Measurements from ENCODE around the gene RASL11A. TPM values are rescaled to one million over a fixed set of nuclear protein-coding genes. Genes with fewer than 3 reads are reported as not detected.

The RASL11A gene
- total and polyA plus RNA-seq, 2 of the 8 experiments (the other 6 are each of a cell fraction or from before 2014, with no cell fraction given), result 2.9 to 6.8 TPM

DNA sequence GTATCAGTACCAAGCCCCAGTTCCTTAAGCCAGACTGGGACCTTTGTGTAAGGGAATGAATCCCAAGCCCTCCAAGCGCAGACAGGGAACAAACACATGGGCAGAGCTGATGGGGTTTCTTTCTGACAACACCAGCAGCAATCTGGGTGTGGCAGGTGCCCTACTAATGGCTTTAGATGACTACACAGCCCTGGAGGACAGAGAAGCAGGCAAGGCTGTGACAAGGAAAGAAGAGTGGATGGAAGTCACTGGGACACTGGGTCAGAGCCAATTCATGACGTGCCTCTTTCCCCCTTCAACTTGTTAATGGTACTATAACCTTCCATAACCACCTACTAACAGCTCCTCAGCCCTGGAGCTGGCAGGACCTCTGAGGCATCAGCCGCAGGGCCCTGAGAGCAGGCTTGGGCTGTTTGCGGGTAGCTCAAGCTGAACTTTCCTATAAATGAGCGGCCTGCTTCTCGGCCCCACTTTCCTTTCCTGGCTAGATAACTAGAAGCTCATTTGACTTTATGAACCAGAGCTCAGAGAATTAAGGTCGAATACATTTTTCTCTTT lies 38.9 kb downstream of the RASL11A start:
- Histone ChIP-seq H3K79me1 (ENCODE audit: low read depth, low read length) (no peaks in the 10 kb centered on the region), H2BK120ac (replicated peaks; ENCODE audit: low read depth, low read length) (no peak overlapping the region), H3K4ac (replicated peaks; ENCODE audit: insufficient read length, low read depth, low read length) (no peak overlapping the region), H3K4me2 (ENCODE audit: insufficient read depth in 1 of 2, low read depth in 2 of 2, low read length in 2 of 2) (no peak overlapping the region), H4K8ac (ENCODE audit: extremely low read depth, insufficient read depth, low read length) (no peak overlapping the region), H2BK12ac (ENCODE audit: low read depth, low read length) (no peak overlapping the region), H3K23me2 (ENCODE audit: low read depth, low read length) (no peaks in the 10 kb centered on the region), H4K5ac (ENCODE audit: insufficient read length, low read depth, low read length) (no peak overlapping the region), H3K27me3 (replicated peaks in 1 of 4; ENCODE audit: control insufficient read depth in 3 of 4, extremely low read depth in 1 of 4, insufficient read depth in 3 of 4, low read length in 3 of 4) (no peaks in the 10 kb centered on the region), H4K91ac (replicated peaks; ENCODE audit: insufficient read length, low read length) (no peak overlapping the region), H2BK15ac (ENCODE audit: low read length) (no peak overlapping the region), H3K56ac (replicated peaks; ENCODE audit: insufficient read length, low read depth, low read length) (no peak overlapping the region), H4K20me1 (replicated peaks in 1 of 2; ENCODE audit: control insufficient read depth in 1 of 2, insufficient read depth in 2 of 2, low read length in 2 of 2) (no peaks in the 10 kb centered on the region), H2BK5ac (ENCODE audit: low read depth, low read length) (no peak overlapping the region), H2AFZ (ENCODE audit: low read length) (no peak overlapping the region), H2AK5ac (ENCODE audit: low read depth, low read length) (no peak overlapping the region), H3K27ac (ENCODE audit: low read depth, low read length) (no peak overlapping the region), H3K18ac (ENCODE audit: extremely low read depth, low read length) (no peak overlapping the region), H2BK20ac (ENCODE audit: low read length) (no peak overlapping the region), H3K9ac (replicated peaks in 1 of 4; ENCODE audit: extremely low read depth in 1 of 4, low read depth in 3 of 4, low read length in 3 of 4) (no peak overlapping the region), H3K23ac (ENCODE audit: insufficient read length) (no peak overlapping the region), H3K79me2 (ENCODE audit: control insufficient read depth in 1 of 2, insufficient read depth in 2 of 2, low read length in 2 of 2) (no peaks in the 10 kb centered on the region), H3K36me3 (ENCODE audit: control insufficient read depth in 2 of 4, insufficient read depth in 4 of 4, low read length in 3 of 4) (no peaks in the 10 kb centered on the region), H3K4me1 (replicated peaks in 1 of 4; ENCODE audit: control insufficient read depth in 3 of 4, insufficient read depth in 4 of 4, low read length in 3 of 4) (peaks cover 0 to 7% (median 0%) of the 10 kb centered on the region in 4 experiments; a peak in 3 of 7 replicates), H3K4me3 (ENCODE audit: extremely low read depth in 1 of 4, insufficient read depth in 2 of 4, low read depth in 3 of 4, low read length in 4 of 4) (no peak overlapping the region), H3K14ac (ENCODE audit: insufficient read length) (no peak overlapping the region), H3K9me3 (ENCODE audit: insufficient read depth in 2 of 2, low read depth in 1 of 2, low read length in 1 of 2) (no peaks in the 10 kb centered on the region)
- CTCF ChIA-PET (ENCODE audit: partially characterized antibody), result interaction anchor here (0.9 to 1.8 kb wide), 7 partner anchors 8 to 53 kb away, joined by 3 to 6 read pairs (median 3); no protein-coding TSS in a partner anchor
- no peak for FAIRE-seq
- no peak for DNase-seq (ENCODE audit: low read depth in 1 of 2, low spot score in 2 of 2)
- WGBS, 2 experiments (ENCODE audit: extremely low coverage in 1 of 2, insufficient coverage in 1 of 2, insufficient read length in 1 of 2, insufficient replicate concordance in 2 of 2, low coverage in 1 of 2, low lambda C conversion rate in 2 of 2, missing lambda C conversion rate in 1 of 2), result 75% methylated on average over 7 of the region's 7 CpGs; no CpG with 5 or more reads in 1 of the 2 experiments
- POLR2A ChIA-PET (ENCODE audit: partially characterized antibody), result no interaction called here
- TF ChIP-seq BCL11A (IDR thresholded peaks at IDR 0.05; ENCODE audit: low read depth in 2 of 2, low read length in 2 of 2) (no peak), NRF1 (IDR thresholded peaks at IDR 0.05; ENCODE audit: low read depth, low read length) (no peak), CREB1 (IDR thresholded peaks at IDR 0.05) (no peak), MAFK (IDR thresholded peaks at IDR 0.05; ENCODE audit: low read depth, low read length) (no peak), CBX5 (IDR thresholded peaks at IDR 0.05; ENCODE audit: low read depth, low read length) (no peak), GTF2F1 (IDR thresholded peaks at IDR 0.05; ENCODE audit: borderline replicate concordance, low read depth, low read length) (no peak), POLR2A (IDR thresholded peaks at IDR 0.05; ENCODE audit: control extremely low read depth in 1 of 2, low read depth in 2 of 2, low read length in 2 of 2) (no peak), CEBPB (IDR thresholded peaks at IDR 0.05; ENCODE audit: low read depth, low read length) (no peak), SIN3A (conservative IDR thresholded peaks at IDR 0.05 in 1 of 2, IDR thresholded peaks at IDR 0.05 in 1 of 2; ENCODE audit: low read depth in 1 of 2, low read length in 2 of 2) (no peak), KDM1A (IDR thresholded peaks at IDR 0.05; ENCODE audit: borderline replicate concordance, low read length) (no peak), RBBP5 (IDR thresholded peaks at IDR 0.05; ENCODE audit: borderline replicate concordance, low read depth, low read length) (no peak), TAF1 (IDR thresholded peaks at IDR 0.05; ENCODE audit: low read depth, low read length) (no peak)
- TF ChIP-seq, protein P1, sequence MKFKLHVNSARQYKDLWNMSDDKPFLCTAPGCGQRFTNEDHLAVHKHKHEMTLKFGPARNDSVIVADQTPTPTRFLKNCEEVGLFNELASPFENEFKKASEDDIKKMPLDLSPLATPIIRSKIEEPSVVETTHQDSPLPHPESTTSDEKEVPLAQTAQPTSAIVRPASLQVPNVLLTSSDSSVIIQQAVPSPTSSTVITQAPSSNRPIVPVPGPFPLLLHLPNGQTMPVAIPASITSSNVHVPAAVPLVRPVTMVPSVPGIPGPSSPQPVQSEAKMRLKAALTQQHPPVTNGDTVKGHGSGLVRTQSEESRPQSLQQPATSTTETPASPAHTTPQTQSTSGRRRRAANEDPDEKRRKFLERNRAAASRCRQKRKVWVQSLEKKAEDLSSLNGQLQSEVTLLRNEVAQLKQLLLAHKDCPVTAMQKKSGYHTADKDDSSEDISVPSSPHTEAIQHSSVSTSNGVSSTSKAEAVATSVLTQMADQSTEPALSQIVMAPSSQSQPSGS (IDR thresholded peaks at IDR 0.05; ENCODE audit: low read length), result no peak

Data from H1 (cell line).